HG02588 (cell line): Measurements from ENCODE around the gene FREM1.
"Not testable (repeated sequence)": the region's sequence is repeated elsewhere in the genome, so short reads cannot be mapped to it uniquely, and the experiment has no call there.

Experiments
- ATAC-seq: cut with Tn5 transposase; IDR thresholded peaks from one replicate; pipeline ENCODE4 v1.9.1; 2021; ENCODE audit warnings: mild to moderate bottlenecking, moderate library complexity; ENCODE audit not compliant: unreplicated experiment

The FREM1 gene, protein sequence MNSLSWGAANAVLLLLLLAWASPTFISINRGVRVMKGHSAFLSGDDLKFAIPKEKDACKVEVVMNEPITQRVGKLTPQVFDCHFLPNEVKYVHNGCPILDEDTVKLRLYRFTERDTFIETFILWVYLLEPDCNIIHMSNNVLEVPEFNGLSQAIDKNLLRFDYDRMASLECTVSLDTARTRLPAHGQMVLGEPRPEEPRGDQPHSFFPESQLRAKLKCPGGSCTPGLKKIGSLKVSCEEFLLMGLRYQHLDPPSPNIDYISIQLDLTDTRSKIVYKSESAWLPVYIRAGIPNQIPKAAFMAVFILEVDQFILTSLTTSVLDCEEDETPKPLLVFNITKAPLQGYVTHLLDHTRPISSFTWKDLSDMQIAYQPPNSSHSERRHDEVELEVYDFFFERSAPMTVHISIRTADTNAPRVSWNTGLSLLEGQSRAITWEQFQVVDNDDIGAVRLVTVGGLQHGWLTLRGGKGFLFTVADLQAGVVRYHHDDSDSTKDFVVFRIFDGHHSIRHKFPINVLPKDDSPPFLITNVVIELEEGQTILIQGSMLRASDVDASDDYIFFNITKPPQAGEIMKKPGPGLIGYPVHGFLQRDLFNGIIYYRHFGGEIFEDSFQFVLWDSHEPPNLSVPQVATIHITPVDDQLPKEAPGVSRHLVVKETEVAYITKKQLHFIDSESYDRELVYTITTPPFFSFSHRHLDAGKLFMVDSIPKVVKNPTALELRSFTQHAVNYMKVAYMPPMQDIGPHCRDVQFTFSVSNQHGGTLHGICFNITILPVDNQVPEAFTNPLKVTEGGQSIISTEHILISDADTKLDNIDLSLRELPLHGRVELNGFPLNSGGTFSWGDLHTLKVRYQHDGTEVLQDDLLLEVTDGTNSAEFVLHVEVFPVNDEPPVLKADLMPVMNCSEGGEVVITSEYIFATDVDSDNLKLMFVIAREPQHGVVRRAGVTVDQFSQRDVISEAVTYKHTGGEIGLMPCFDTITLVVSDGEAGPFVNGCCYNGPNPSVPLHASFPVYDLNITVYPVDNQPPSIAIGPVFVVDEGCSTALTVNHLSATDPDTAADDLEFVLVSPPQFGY (N-terminal part only)

DNA sequence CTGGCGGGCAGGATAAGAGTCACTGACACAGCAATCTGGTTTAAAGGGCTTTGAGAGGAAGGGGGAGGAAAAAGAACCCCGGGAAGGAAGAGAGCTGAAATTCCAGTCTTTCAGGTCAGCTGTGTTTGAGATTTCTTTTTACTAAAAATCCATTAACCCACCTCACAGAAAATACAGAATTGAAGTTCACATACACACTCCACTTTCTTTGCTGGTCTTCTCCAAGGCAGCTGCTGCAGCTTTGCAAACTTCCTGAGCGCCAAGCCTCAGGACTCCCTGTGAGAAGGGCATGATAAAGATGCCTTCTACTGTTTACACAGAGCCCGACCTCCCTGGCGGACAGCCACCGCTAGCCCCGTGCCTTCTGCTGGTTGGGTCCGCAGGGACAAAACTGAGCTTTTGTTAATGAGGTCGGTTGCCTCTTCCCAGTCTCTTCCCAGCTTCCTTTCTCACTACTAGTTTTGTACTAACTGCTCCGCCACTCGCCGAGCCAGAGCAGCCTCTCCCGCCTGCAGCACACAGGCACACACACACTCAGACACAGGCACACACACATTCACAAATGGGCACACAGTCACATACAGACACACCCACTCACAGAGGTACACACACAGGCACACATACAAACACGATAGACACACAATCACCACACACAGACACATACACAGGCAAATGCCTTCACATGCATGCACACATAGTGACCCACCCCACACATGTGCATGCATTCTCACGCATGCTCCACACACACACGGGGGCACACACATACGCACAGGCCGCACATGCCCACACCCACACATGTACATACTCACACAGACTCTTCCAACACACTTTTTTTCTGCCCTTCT lies at the start of gene FREM1:
TSS of gene FREM1 (minus strand) at position 468 of the 845 bp plus-strand sequence. CDS start 41,451 bp downstream, outside the sequence.
- ATAC-seq: no peak

DNA sequence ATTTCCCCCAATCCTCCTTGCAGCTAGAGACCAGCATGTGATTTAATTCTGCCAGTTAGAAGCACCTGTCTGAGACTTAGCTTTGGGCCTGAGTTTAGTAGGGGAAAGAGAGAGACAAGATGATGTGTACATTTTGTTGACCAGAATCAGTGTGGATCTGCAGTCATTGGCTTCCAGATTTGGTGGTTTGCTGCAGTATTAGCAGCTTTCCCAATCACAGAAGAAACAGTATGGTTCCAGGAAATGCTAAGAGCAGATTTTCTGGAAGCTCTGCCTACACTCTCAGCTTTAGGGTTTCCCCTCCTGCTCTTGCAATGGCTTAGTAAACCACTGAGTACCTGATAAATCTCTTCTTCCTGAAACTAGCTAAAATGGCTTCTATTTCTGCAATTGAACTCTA lies 48.8 kb upstream of the FREM1 start:
- ATAC-seq: no peak

DNA sequence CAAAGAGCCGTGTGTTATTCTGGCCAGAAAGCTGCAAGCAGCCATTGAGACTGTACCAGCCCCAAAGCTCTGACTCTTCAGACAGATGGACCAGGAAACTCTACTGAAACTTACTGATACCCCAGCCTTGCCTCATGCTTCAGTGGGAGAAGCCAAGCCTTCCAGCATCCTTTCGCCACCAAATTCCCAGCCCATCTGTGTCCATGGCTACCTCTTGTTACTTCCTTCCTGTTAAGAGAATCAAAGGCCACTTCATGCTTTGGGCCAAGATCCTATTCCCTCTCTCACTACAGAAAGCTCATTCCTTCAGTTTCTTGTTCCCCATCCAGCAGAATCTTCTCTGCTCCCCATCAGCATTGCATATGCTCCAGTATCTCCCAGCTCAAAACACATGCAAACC lies 46.9 kb upstream of the FREM1 start:
- ATAC-seq: no peak

DNA sequence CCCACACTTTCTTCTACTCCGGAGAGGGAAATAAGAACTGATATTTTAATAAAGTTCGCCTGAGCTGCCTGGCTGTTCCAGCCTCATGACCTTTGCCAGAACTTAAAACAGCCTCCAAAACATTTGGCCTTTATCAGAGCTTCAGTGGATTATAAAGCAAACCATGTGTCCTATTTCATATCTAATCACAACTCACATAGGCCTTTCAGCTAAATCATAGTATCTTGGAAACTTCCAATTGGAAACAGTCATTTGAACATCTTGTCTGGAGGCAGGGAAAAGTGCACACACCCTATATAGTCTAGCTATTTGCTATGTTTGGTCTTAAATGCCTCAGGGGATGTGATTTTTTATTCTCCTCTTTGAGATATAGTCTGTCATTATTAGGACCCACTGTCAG lies 46.0 kb upstream of the FREM1 start:
- ATAC-seq: no peak

DNA sequence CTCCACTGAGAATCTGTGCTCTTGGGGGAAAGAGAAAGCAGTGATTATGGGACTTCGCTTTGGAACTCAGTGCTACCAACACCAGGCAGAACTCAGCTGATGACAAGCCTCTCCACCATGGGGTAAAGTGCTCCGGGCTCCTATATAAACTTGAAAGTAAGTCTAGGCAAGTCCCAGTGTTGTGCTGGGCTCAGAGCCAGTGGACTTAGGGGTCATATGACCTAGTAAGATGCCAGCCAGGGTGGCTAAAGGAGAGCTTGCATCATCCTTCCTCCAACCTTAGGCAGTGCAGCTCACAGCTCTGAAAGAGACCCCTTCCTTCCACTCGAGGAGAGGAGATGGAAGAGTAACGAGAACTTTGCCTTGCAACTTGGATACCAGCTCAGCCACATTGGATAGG lies 35.1 kb upstream of the FREM1 start:
- ATAC-seq: no peak

DNA sequence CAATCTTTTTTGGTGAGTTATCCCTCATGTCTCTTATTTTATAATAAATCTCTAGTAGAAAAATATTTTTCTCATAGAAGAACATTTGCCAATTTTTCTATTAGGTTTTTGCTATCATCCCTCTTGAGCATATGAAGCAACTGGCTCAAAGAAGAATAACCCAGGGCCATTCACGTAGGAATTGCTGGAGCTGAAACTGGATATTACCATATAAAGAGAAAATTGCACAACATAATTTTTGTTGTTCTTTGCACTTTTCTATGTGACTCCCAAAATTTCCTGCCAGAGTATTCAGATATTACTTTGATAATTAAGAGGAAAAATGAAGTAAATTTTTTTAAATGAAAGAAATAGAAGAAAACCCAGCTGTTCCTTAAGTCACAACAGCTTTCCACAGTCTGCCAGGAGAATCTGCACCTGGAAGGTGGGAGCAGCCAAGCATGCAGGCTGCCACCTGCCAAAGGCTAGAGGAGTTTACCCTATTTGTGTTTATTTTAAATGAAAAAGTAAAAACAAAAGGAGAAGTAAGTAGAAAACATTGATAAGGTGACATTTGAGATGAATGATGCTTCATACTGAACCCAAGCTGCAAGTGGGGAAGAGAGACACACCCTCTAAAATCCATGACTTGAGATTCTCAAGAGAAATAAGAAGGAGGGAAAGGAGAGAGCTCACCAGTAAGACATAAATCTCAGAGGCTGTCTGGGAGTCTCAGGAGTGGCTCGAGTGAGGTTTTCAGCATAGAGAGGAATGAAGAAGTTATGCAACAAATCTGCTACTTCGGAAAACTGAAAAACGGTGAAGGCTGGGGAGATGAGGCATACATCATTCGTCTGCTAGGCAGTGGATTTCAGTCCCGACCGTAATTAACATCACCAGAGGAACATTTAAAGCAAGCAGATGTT lies 31.5 kb upstream of the FREM1 start:
- no peak for ATAC-seq

DNA sequence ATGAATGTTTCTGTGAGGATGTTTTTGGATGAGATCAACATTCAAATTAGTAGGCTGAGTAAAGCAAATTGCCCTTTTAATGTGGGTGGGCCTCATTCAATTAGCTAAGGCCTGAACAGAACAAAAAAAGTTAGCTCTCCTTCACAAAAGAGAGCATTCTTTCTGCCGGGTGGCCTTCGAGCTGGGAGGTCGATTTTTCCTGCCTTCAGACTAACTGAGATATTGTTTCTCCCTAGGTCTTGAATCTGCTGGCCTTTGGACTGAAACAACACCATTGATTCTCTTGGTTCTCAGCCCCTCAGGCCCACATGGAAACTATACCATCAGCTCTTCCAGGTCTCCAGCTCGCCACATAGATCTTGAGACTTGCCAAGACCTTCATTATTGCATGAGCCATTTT lies 29.1 kb upstream of the FREM1 start:
- no peak for ATAC-seq

DNA sequence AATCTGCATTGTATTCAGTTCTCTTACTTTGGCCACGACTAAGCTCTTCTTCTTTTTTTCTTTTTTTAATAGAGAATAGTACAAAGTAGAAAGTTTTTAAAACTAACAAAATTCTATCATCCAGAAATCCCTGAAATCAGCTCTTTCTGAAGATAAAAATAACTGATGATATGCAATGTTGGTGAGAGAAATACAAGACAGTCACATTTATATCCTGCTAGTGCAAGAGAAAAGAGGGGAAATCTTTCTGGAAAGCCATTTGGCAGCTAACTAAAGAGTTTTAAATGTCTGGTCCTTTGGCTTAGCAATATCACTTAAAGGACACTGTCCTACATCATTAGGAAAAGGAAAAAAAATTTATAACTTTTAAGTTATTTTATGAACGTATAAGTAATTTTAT lies 27.0 kb upstream of the FREM1 start:
- ATAC-seq: no peak

DNA sequence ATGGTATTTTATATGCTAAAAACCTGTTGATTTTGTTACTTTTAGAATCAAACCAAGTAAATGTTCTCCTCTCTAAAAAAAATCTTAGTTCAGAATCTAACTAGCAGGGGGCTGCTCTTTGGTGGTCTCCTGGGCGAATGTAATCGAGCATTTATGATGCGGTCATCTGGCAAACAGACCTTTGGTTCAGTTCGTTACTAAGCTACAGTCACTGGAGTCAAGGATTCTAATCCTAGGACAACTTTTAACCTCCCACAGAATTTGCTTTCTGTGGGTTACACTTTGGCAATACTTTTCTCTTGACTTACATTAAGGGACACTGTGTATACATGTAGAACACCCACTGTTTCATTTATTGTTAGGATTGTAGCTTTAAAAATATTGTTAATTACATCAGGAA lies 26.3 kb upstream of the FREM1 start:
- ATAC-seq: no peak

DNA sequence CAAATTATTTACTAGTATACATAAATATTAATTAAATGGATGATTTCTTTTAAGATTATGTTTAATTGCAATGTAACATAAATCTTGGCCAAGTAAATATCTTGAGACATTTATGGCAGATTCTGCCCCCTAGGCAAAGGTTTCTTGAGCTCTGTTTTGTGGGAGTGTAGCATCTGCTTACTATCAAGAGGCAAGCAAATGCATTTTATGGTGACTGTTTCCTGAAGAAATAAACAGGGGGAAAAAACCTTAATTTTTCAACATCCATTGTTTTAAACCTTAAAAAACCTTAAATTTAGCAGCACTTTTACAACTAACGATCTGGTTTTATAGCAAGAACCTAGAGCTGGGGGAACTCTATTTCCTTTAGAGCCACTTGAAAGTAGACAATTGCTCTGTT lies 25.7 kb upstream of the FREM1 start:
- ATAC-seq: no peak

DNA sequence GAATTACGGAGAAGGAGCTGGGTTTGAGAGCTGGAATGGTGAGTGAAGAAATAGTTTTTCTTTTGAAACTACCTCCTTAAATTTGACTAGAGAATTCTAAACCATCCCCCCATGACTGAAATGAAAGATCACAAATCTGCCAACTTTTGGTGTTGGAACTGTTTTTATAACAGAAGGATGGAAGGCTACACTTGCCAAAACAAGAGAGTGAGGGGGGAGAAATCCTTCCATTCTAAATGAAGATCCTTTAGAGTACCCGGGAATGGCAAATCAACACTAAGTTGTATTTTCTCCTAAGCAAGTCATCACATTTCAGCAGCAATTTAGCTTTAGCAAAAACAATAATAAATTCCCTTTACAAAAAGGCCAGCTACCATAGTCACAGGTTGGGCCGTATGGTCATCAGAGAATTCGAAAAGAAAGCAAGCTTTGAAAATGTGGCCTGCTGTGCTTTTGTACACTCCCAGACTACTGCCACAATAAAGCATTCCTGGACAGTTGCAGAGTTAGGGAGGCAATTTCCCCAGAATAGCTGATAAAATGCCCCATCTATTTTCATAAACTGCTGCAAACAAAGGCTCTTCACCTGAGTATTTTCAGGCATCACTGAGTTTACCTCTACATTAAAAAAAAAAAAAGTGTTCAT lies 25.0 kb upstream of the FREM1 start:
- ATAC-seq: no peak

DNA sequence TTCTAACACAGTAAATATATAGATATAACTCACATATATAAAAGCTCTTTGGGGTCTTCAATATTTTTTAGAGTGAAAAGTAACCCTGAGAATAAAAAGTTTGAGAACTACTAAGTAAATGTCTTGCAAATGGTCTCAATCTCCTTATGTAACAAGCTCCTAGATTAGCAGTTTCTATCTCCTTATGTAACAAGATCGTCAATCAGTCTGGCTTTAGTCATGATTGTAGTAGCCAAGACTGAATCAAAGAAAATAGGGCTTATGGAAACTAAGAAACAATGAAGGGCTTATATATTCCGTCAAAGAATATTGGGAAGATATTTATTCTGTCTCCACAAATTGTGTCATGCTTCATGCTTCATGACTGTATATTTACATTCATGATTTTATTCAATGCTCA lies 22.4 kb upstream of the FREM1 start:
- ATAC-seq: no peak

DNA sequence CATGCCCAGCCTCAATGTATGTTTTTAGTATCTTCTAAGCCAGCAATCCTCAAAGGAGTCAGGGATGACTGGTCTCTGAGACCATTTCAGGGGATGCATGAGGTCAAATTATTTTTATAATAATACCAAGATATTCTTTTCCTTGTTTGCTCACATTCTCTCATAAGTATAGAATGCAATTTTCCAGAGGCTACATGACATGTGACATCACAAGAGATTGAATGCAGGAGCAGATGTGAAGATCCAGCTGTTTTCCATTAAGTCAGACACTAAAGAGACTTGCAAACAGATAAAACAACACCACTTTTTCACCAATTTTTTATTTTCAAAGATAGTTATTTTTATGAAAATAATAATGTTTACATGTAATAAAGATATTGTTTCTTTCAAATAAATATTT lies 22.0 kb upstream of the FREM1 start:
- no peak for ATAC-seq

DNA sequence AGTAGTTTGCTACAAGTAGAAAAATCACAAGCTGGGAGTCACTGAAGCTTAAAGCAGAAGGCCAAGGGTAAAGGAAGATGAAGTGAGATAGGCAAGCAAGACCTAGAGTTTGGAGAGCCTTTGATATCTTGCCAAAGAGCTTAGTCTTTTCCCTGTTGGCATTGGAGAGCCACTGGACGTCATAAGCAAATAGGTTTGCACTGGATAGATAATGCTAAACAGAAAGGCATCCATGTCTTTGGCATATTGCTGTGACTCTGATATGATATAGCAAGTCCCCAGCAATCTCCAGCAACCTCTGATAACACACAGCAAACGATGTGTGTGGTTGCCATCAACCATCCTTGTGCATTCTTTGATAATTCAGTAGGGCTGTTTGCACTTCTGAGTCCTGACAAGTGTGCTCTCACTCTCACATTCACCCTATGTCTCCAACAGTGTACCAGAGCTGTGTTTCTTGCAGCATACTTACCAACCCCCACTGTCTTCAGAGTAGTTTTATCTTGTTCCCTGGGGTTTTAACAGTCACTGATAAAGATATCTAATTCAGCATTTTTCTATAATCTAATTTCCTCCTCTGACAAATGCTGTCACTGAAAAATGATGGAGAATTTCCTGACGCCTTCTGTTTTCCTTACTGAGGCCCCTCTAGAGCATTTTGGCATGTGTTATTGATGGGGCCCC lies 16.9 kb upstream of the FREM1 start:
- no peak for ATAC-seq

DNA sequence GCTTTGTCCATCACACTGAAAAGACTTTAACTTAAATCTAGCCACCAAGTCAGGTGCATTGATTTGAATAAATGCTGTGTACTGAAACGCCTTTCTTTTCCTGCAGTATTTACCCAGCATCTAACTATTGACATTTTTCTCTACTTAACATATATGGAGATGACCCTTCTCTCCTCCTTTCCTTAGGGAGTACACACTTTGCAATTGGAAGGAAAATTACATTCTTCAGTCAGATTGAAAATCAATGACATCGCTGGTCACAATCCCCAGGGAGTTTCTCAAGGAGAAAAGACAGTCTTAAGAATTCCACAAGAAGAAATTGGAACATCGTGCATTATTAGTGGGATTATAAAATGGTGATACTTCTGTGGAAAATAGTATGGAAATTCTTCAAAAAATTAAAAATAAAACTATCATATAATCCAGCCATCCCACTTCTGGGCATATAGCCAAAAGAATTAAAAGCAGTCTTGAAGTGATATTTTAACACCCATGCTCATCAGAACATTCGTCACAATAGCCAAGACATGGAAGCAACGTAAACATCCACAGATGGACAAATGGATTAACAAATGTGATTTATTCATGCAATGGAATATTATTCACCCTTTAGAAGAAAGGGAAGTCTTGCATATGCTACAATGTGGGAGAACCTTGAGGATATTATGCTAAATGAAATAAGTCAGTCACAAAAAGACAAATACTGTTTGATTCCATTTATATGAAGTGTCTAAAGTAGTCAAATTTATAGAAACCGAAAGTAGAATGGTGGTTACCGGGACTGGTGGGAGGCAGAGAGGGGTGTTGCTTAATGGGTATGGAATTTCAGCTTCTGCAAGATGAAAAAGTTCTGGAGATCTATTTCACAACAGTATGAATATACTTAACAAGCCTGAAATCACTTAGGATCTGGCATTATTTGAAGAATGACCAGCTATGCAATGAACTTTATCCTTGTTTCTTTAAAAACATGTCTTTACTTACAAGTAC lies 14.3 kb upstream of the FREM1 start:
- no peak for ATAC-seq

DNA sequence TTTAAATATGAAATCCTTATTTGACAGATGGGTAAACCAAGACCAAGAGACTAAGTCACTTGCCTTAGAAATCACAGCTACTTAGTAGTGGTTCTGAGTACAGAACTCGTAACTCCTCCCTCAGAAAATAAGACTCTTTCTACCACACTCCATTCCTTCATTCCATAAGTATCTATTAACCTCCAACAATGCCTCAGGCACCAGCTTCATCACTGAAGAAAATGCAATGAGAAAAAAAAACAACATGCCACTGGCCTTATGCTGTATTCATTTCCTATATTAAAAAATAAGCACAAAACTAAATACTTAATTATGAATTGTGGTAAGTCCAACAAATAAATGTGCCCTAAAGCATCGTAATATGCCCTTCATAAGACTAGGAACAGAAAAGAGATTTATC lies 13.5 kb upstream of the FREM1 start:
- ATAC-seq: no peak

DNA sequence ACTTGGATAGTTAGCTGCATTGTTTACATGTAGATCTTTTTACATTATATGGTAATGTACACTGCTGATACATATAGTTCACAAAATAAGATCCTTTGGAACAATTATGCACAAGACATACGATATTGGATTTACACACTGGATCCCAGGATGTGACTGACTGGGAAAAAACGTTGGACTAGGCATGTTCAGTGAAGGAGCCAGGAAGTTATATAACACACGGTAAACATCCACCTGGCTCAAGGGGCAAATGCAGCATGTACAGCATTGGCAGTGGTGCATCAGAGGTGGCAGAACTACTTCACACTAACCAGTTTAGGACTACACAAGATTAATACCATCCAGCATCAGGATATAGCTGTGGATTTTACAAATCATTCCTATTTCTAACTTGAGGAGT lies 10.6 kb upstream of the FREM1 start:
- not testable (repeated sequence) for ATAC-seq

DNA sequence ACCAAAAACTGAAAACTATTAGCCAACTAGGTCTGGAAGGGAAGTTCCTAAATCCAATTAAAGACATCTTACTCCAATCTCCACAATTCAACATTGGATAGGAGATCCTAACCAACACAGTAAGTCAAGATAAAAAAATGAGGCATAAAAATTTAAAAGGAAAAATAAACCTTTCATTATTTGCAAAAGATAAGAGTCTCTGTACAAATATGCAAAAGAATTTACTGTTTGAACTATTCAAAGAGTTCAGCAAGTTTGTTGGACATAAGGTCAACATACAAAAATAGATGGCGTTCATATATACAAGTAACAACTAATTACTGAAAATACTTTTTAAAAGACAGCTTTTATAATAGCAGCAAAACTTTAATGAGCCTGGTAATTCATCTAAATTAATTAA lies 3.1 kb upstream of the FREM1 start:
- no peak for ATAC-seq
